SW480 (cell line): Measurements from ENCODE around the gene INTS3.
"Not testable (repeated sequence)": the region's sequence is repeated elsewhere in the genome, so short reads cannot be mapped to it uniquely, and the experiment has no call there.

Experiments used
- DNase-seq: peaks from one replicate; pipeline ENCODE4 v3.0.0-alpha.2; 2016; ENCODE audit warnings: low spot score

INTS3 gene

GRCh38 chr1:153779781-153780541 is 52.1 kb downstream of the INTS3 start:
- no peak for DNase-seq

GRCh38 chr1:153780551-153780950 is 52.7 kb downstream of the INTS3 start:
- DNase-seq: no peak

DNA sequence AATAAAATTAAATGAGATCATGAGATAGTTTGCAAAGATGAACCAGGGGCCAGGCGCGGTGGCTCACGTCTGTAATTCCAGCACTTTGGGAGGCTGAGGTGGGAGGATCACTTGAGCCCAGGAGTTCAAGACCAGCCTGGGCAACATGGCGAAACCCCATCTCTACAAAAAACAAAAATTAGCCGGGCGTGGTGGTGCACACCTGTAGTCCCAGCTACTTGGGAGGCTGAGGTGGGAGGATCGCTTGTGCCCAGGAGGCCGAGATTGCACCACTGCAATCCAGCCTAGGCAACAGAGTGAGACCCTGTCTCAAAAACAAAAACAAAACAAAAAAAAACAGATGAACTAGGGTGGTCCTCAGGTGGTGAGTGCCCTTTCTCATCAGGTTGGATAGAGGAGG is 54.8 kb downstream of the INTS3 start:
- not testable (repeated sequence) for DNase-seq

GRCh38 chr1:153783233-153784190 is 55.7 kb downstream of the INTS3 start:
- peak; percentile 83 for DNase-seq

GRCh38 chr1:153786038-153786790 is 58.4 kb downstream of the INTS3 start:
- DNase-seq: no peak

DNA sequence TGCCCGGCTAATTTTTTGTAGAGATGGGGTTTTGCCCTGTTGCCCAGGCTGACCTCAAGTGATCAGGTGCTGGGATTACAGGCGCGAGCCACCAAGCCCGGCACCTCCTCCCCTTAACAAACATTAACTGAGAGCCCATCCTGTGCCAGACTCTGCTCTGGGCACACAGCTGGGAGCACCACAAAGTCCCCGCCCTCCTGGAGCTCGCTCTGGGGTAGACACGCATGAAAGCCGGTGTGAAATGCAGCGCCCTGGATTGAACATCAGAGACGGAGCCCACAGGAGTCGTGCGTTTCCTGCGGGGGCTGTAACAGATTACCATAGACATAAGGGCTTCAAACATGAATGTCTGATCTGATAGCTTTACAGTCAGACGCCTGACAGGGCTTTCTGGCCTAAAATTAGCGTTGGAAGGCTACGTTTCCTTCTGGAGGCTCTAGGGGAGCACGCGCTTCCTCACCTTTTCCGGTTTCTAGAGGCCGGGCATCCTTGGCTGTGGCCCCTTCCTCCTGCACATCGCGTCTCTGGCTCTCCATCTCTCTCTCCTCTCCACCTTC is 61.7 kb downstream of the INTS3 start:
- DNase-seq: no peak

DNA sequence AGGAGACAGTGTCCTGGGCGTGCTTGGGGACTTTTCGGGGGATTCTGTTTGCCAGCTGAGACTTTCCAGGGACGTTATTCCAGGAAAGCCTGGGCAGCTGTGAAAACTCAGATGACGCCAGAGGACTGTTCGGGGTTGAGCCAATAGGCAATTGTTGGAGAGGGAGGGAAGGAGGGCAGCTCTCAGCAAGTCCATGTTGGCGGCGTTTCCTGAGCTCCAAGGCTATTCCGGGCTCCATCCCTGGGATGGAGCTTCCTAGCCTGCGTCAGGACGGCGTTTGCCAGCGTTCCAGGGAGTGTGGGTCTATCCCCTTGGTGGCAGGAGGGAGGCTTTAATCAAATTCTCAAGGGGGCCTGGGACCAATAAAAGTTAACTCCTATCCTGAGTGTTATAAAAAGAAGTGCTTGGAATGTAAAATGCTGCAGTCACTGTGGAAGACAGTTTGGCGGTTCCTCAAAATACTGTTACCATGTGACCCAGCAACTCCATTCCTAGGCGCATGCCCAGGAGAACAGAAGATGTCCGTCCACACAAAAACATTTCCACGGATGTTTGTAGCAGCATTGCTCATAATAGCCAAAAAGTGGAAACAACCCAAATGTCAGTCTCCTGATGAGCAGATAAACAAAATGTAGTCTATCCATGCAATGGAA is 62.6 kb downstream of the INTS3 start:
- no peak for DNase-seq

- no peak for DNase-seq
Measured at GRCh38 chr1:153790966-153791647, 63.3 kb downstream of the INTS3 start.

- DNase-seq: no peak
Measured at GRCh38 chr1:153791648-153792253, 63.9 kb downstream of the INTS3 start.

DNA sequence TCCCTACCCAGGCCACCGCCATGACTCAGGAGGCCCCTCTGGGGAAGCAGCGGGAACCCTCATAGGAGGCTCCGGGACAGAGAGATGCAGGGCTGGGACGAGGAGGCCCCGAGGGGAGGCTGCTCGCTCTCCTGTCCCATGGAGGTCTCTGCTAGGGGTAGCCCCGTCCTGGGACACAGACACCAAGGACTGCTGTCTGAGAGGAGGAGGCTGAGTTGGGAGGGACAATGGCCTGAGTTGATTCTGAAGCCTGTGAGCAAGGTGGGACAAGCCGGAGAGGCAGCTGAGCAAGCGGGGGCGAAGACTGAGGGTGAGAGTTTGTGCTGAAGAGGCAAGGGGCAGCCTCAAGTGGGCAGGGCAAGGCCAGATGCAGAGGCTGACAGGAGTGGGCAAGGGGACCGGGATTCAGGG is 64.8 kb downstream of the INTS3 start:
- DNase-seq: no peak

DNA sequence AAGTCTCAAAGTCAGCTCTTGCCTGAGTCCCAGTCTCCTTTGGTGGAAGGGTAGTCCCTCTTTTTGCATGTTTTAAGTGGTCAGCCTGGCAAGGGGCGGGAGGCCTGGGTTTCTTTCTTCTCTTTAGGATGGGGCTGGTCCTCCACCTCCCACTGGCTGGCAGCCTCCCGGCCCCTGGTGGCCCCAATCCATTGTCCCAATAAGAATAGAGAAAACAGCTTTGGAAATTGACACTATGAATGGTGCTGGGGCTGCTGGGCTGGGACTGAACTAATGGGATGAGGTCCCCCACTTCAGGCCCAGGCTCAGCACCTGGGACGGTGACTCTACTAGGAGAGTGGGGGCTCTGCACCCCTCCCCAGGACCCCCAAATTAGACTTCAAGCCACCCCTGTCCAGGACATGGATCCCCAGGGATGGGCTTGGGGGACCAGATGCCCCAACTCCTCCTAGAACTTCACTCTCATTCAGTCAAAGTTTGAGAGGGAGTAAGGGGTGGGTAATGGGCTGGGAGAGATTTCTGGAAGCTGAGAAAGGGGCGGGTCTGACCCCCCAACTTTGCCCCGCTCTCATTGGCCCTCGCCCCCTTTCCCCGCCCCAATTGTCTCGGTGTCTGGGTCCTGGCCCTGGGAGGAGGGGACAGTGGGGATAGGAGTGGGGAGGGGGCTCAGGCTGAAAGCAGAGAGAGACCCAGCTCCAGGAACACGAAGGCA is 65.6 kb downstream of the INTS3 start:
- no peak for DNase-seq

DNA sequence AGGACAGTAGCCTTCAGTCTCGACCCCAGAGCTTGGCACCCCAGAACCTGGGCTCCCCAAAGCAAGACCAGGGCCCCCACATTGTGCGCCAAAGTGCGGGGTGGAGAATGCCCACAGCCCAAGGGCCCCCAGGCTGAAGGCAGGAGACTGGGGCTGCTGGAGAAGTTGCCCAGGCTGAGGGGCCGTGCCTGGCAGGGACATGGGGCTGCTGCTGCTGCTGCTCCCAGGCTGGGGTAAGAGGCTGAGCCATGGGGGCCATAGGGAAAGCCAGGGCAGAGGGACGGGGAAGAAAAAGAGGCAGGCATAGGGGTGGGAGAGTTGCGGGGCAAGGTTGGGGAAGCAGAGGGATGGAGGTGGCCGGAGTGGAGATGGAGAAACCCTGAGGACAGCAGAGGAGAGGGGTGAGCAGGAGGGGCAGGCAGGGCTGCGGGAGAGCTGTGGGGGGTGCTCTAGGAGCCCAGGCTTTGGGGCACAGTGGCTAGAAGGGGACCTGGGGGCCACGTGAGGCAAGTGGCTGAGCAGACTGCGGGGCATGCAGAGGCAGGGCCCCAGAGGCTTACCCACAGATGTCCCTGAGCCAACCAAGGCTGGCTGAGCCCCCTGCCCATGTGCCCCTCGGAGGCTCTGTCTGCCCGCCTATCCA is 66.2 kb downstream of the INTS3 start:
- DNase-seq: no peak

- DNase-seq: no peak
Measured at GRCh38 chr1:153794624-153795329, 66.9 kb downstream of the INTS3 start.

DNA sequence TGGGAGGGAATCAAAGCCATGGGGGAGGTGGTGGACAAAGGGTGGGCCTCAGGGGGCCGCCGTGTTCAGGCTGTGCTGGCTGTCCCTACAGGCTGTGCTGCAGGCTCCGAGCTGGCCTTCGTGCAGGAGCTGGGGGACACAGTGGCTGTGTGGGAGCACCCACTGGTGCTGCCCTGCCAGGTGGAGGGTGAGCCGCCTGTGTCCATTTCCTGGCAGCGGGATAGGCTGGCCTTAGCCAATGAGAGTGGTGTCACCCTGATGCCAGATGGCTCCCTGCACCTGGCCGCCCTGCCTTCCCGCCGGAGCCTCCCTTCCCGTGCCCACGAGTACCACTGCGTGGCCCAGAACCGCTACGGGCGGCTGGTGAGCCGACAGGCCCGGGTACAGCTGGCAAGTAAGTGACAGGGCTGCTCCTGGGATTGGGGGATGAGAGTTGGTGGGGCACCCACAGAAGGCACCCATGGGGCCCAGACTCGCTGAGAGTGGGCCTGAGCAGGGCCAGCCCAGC is 67.5 kb downstream of the INTS3 start:
- no peak for DNase-seq

DNA sequence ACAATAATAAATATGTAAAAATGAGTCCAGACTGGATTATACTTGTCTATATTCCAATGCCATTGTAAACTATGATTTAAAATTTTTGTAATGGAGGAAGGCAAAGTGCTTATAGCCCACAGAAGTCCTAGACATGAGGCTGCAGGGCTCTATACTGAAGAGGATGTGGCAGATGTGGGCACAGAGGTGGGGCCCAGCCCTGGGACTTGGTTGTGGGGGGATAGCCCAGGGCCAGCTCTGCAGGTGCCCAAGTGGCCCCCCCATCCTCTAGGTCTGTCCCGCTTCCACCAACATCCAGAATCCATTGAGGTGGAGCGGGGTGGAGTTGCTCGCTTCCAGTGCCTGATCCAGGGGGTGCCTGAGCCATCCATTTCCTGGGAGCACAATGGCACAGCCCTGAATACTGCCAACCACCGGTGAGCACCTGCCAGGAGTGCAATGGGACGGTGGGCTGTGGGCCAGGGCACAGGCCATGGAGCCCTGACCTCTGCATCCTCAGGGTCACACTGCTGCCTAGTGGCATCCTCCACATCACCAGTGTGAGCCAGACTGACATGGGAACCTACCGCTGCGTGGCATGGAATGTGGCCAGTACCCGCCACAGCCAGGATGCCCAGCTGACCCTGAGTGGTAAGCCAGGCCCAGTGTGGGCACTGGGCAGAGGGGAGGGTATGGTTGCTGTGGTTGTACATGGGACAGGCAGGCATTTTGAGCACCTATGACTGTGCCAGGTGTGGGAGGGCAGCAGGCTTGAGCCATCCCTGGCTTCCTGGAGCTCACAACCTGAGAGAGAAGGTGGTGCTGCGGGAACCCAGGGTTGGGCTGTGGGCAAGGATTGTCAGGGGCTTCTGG is 68.3 kb downstream of the INTS3 start:
- DNase-seq: no peak

GRCh38 chr1:153796786-153797659 is 69.2 kb downstream of the INTS3 start:
- DNase-seq: peak; percentile 62

DNA sequence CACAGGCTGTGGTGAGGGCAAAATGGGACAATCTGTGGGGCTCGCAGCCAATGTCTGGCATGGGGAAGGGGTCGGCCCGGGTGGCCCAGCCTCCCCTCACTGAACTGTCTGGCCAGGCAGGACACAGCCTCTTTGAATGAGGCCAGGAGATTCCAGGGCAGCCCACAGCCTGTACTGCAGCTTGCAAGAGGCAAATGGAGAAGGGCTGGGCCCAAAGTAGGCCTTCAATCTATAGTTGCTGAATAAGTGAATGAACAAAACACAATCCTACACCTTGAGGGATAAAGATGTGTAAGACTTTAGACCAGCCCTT is 70.6 kb downstream of the INTS3 start:
- DNase-seq: no peak
